ENCODE data around the gene CGB2.
"Not testable (repeated sequence)": the region's sequence is repeated elsewhere in the genome, so short reads cannot be mapped to it uniquely, and the experiment has no call there.

GRCh38 chr19:49031642-49032301, at the start of gene CGB2:
- peak; percentile 15; the same call in 1 of the 2 replicates for TF ChIP-seq CTCF (conservative IDR thresholded peaks at IDR 0.05; ENCODE audit: low read depth, low read length)
- TF ChIP-seq RAD21 (IDR thresholded peaks at IDR 0.05; ENCODE audit: low read length); MAFK (IDR thresholded peaks at IDR 0.05; ENCODE audit: low read depth, low read length): not testable (repeated sequence)

Measured in IMR-90 (cell line).